ENCODE measurements around the gene IL1RL1. TPM values are rescaled to one million over a fixed set of nuclear protein-coding genes. Genes with fewer than 3 reads are reported as not detected.
A peak's percentile ranks its signal among the peaks of the same experiment; 100 is the strongest.

Gene IL1RL1
- total RNA-seq, 2 donors from 2014 or later: 12.5 to 15.3 TPM

- WGBS, 2 donors: 19 to 42% methylated on average over 3 of the region's 3 CpGs
- TF ChIP-seq, protein P1, sequence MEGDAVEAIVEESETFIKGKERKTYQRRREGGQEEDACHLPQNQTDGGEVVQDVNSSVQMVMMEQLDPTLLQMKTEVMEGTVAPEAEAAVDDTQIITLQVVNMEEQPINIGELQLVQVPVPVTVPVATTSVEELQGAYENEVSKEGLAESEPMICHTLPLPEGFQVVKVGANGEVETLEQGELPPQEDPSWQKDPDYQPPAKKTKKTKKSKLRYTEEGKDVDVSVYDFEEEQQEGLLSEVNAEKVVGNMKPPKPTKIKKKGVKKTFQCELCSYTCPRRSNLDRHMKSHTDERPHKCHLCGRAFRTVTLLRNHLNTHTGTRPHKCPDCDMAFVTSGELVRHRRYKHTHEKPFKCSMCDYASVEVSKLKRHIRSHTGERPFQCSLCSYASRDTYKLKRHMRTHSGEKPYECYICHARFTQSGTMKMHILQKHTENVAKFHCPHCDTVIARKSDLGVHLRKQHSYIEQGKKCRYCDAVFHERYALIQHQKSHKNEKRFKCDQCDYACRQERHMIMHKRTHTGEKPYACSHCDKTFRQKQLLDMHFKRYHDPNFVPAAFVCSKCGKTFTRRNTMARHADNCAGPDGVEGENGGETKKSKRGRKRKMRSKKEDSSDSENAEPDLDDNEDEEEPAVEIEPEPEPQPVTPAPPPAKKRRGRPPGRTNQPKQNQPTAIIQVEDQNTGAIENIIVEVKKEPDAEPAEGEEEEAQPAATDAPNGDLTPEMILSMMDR (IDR thresholded peaks at IDR 0.05): peak in 2 of 7 experiments; percentile 3 to 6
- TF ChIP-seq POLR2A (IDR thresholded peaks at IDR 0.05): no peak
- H3K9me3 ChIP-seq: no peaks in the 10 kb centered on the region
- H3K36me3 ChIP-seq (replicated peaks in 1 of 2; ENCODE audit: insufficient read depth in 1 of 2, low read depth in 2 of 2): no peaks in the 10 kb centered on the region
- DNase-seq: no peak
- no peak overlapping the region for H3K4me3 ChIP-seq
- H3K4me1 ChIP-seq: no peaks in the 10 kb centered on the region
- H3K27ac ChIP-seq: no peak overlapping the region
- intact Hi-C loops (cut with DNase I): no loop called here
- H3K27me3 ChIP-seq: no peaks in the 10 kb centered on the region
- no peak for ATAC-seq
These were observed 31.5 kb downstream of the IL1RL1 start for GRCh38 chr2:102342888-102343287.

- intact Hi-C loops (cut with DNase I): no loop called here
- Histone ChIP-seq H3K36me3 (replicated peaks in 1 of 2; ENCODE audit: insufficient read depth in 1 of 2, low read depth in 2 of 2) (no peaks in the 10 kb centered on the region), H3K4me3 (no peak overlapping the region), H3K9me3 (no peaks in the 10 kb centered on the region), H3K27ac (no peak overlapping the region), H3K4me1 (no peaks in the 10 kb centered on the region), H3K27me3 (no peaks in the 10 kb centered on the region)
- ATAC-seq: no peak
- no peak for TF ChIP-seq POLR2A (IDR thresholded peaks at IDR 0.05)
- TF ChIP-seq, protein P1 (IDR thresholded peaks at IDR 0.05): no peak
- no peak for DNase-seq
- WGBS, 2 donors: 77 to 84% methylated on average over 3 of the region's 3 CpGs
These were observed 33.0 kb downstream of the IL1RL1 start for GRCh38 chr2:102344397-102344796.

DNA sequence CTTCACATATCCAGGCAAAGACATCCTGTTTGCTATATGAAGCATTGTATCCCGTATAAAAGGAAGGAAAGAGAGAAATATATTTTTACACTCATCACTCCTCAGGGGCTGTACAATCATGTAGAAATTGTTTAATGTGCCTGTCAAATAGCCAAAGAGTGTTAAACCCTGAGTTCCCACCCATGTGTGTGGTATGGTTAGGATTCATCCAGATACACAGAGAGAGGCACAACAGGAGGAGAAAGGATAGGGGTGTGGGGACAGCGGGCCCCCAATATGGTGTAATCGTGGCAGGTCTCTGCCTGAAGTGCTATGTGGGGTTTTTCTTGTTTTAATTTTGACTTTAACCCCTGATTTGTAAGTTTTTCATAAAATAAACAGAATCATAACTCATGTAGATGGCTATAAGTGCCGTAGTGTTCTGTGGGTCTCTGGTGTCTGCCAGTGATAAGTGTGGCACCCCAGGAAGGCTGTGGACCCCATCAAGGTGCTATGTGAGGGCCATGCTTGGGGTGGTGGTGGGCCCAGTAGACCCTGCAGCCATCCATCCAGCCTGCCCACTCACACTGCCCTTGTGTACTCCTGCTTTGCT is 34.1 kb downstream of the IL1RL1 start:
- 78 to 80% methylated on average over 4 of the region's 4 CpGs for WGBS, 2 donors

GRCh38 chr2:102346381-102347130 is 35.2 kb downstream of the IL1RL1 start:
- Histone ChIP-seq H3K9me3 (no peaks in the 10 kb centered on the region), H3K27ac (no peak overlapping the region), H3K27me3 (no peaks in the 10 kb centered on the region), H3K4me3 (no peak overlapping the region), H3K4me1 (no peaks in the 10 kb centered on the region), H3K36me3 (replicated peaks in 1 of 2; ENCODE audit: insufficient read depth in 1 of 2, low read depth in 2 of 2) (no peaks in the 10 kb centered on the region)
- intact Hi-C loops (cut with DNase I): no loop called here
- 76 to 79% methylated on average over 7 of the region's 7 CpGs for WGBS, 2 donors
- no peak for TF ChIP-seq POLR2A (IDR thresholded peaks at IDR 0.05)
- TF ChIP-seq, protein P1 (IDR thresholded peaks at IDR 0.05): no peak
- no peak for DNase-seq
- ATAC-seq: no peak

More for the DNA sequence above, 34.1 kb downstream of the IL1RL1 start:
- H3K4me3 ChIP-seq: no peak overlapping the region
- no peak overlapping the region for H3K27ac ChIP-seq
- TF ChIP-seq POLR2A (IDR thresholded peaks at IDR 0.05): no peak
- TF ChIP-seq, protein P1 (IDR thresholded peaks at IDR 0.05): no peak
- H3K4me1 ChIP-seq: no peaks in the 10 kb centered on the region
- no peaks in the 10 kb centered on the region for H3K27me3 ChIP-seq
- no peak for DNase-seq
- no peaks in the 10 kb centered on the region for H3K9me3 ChIP-seq
- no peak for ATAC-seq
- intact Hi-C loops (cut with DNase I): no loop called here
- no peaks in the 10 kb centered on the region for H3K36me3 ChIP-seq (replicated peaks in 1 of 2; ENCODE audit: insufficient read depth in 1 of 2, low read depth in 2 of 2)

Measured in body of pancreas (tissue), 4 donors.